HEK293 (cell line): ENCODE measurements around the gene TMCC2.
A peak's percentile ranks its signal among the peaks of the same experiment; 100 is the strongest.

Experiments
- CTCF ChIA-PET: fragments of 350-600 bp; formaldehyde crosslinking; extraction: SDS; loops from one replicate; lab custom pipeline; 2021; ENCODE audit warnings: antibody characterized with exemption; lab: Yijun Ruan, JAX
- POLR2A ChIA-PET: fragments of 300-600 bp; formaldehyde crosslinking; extraction: SDS; loops from one replicate; lab custom pipeline; 2020; ENCODE audit warnings: antibody characterized with exemption, inconsistent platforms; lab: Yijun Ruan, JAX
- H3K27ac ChIP-seq: fragments of 200-500 bp; sonication (Bioruptor generic); 2 replicates; pipeline ENCODE4 v1.5.1; 2014; ENCODE audit warnings: low read depth, low read length, control low read depth, inconsistent platforms; ENCODE audit errors: extremely low read depth
- H3K36me3 ChIP-seq, 2 experiments: fragments of 200-500 bp in 1 of 2; sonication (Bioruptor generic) in 1 of 2; 1 replicate in 1 of 2; 2 replicates in 1 of 2; pipeline ENCODE4 v1.5.1; 2014 to 2017; ENCODE audit warnings: inconsistent platforms in 2 of 2, low read length in 2 of 2; ENCODE audit not compliant: control insufficient read depth in 2 of 2, insufficient read depth in 1 of 2
- H3K4me1 ChIP-seq: fragments of 200-500 bp; sonication (Bioruptor generic); 2 replicates; pipeline ENCODE4 v1.5.1; 2014; ENCODE audit warnings: mild to moderate bottlenecking, low read length, inconsistent platforms; ENCODE audit not compliant: control insufficient read depth, insufficient read depth
- H3K4me3 ChIP-seq: 2 replicates; pipeline ENCODE4 v1.5.1; 2011; ENCODE audit warnings: low read depth, mild to moderate bottlenecking, control low read depth, low read length, moderate library complexity
- H3K9me3 ChIP-seq: fragments of 200-500 bp; sonication (Bioruptor generic); 2 replicates; pipeline ENCODE4 v1.5.1; 2014; ENCODE audit warnings: low read depth, low read length, inconsistent platforms; ENCODE audit not compliant: control insufficient read depth, insufficient read depth
- OVOL3 ChIP-seq: fragments of 450-650 bp; formaldehyde crosslinking; IDR thresholded peaks from 2 replicates; pipeline ENCODE4 v1.5.1; 2016; ENCODE audit warnings: missing biosample characterization, missing genetic modification characterization
- PATZ1 ChIP-seq: fragments of 450-650 bp; formaldehyde crosslinking; IDR thresholded peaks from 2 replicates; pipeline ENCODE4 v1.5.1; 2016; ENCODE audit warnings: missing biosample characterization, missing genetic modification characterization
- PRDM10 ChIP-seq: fragments of 450-650 bp; formaldehyde crosslinking; IDR thresholded peaks from 2 replicates; pipeline ENCODE4 v1.5.1; 2016; ENCODE audit warnings: missing biosample characterization, missing genetic modification characterization
- PRDM2 ChIP-seq: fragments of 450-650 bp; formaldehyde crosslinking; IDR thresholded peaks from 2 replicates; pipeline ENCODE4 v1.5.1; 2016; ENCODE audit warnings: missing biosample characterization, missing genetic modification characterization, borderline replicate concordance
- ZNF302 ChIP-seq: fragments of 450-650 bp; formaldehyde crosslinking; IDR thresholded peaks from 2 replicates; pipeline ENCODE4 v1.5.1; 2016; ENCODE audit warnings: missing biosample characterization, missing genetic modification characterization, low read depth
- ZNF394 ChIP-seq: fragments of 450-650 bp; formaldehyde crosslinking; IDR thresholded peaks from 2 replicates; pipeline ENCODE4 v1.5.1; 2016; ENCODE audit warnings: missing biosample characterization, missing genetic modification characterization, mild to moderate bottlenecking, moderate library complexity, borderline replicate concordance
- ZNF398 ChIP-seq: fragments of 450-650 bp; formaldehyde crosslinking; IDR thresholded peaks from 2 replicates; pipeline ENCODE4 v1.5.1; 2017; ENCODE audit warnings: missing biosample characterization, missing genetic modification characterization
- ZNF449 ChIP-seq: fragments of 450-650 bp; formaldehyde crosslinking; IDR thresholded peaks from 2 replicates; pipeline ENCODE4 v1.5.1; 2017; ENCODE audit warnings: missing biosample characterization, mild to moderate bottlenecking, missing genetic modification characterization, moderate library complexity
- ZNF544 ChIP-seq: fragments of 450-650 bp; formaldehyde crosslinking; IDR thresholded peaks from 2 replicates; pipeline ENCODE4 v1.5.0; 2017; ENCODE audit warnings: missing biosample characterization, missing genetic modification characterization

The TMCC2 gene

GRCh38 chr1:205260948-205261732 is 33.4 kb downstream of the TMCC2 start (continued):
- peak; percentile 51; the same call in 1 of the 2 replicates for TF ChIP-seq PATZ1 (tag by site-specific recombination)
- TF ChIP-seq ZNF302 (tag by site-specific recombination): no peak
- TF ChIP-seq, all 188 proteins: peak for 10

- no peaks in the 10 kb centered on the region for H3K36me3 ChIP-seq
- H3K4me3 ChIP-seq: no peak overlapping the region
- no peak overlapping the region for H3K27ac ChIP-seq
- peaks cover 5% of the 10 kb centered on the region; the same call in 1 of the 2 replicates for H3K4me1 ChIP-seq
- TF ChIP-seq ZNF544 (tag by site-specific recombination) (no peak), ZNF398 (0 out of 2 replicates have a peak, but pooled peaks have one; percentile 7), OVOL3 (tag by site-specific recombination) (no peak), PRDM2 (tag by site-specific recombination) (no peak)
- no peaks in the 10 kb centered on the region for H3K9me3 ChIP-seq
- ChIA-PET POLR2A (interaction anchor here (1.1 to 1.2 kb wide), 2 partner anchors 34 to 141 kb away, joined by 3 to 4 read pairs; partner anchors contain the start of genes RBBP5 and TMCC2), CTCF (interaction anchor here (0.5 to 14.6 kb wide), 11 partner anchors 10 to 440 kb away, joined by 3 to 253 read pairs (median 6); partner anchors contain the start of gene TMCC2)
Measured at GRCh38 chr1:205261946-205262691, 34.4 kb downstream of the TMCC2 start.

GRCh38 chr1:205262731-205263171 is 35.0 kb downstream of the TMCC2 start:
- no peak overlapping the region for H3K27ac ChIP-seq
- CTCF ChIA-PET: interaction anchor here (1.2 to 14.6 kb wide), 6 partner anchors 9 to 201 kb away, joined by 3 to 253 read pairs (median 8); partner anchors contain the start of gene TMCC2
- TF ChIP-seq ZNF394 (tag by site-specific recombination): no peak
- peak; percentile 81 for TF ChIP-seq ZNF449 (tag by site-specific recombination)
- peak; percentile 55 for TF ChIP-seq PRDM10 (tag by site-specific recombination)
- TF ChIP-seq, all 188 proteins: peak for 2
- H3K4me1 ChIP-seq: peaks cover 5% of the 10 kb centered on the region; the same call in 1 of the 2 replicates
- POLR2A ChIA-PET: no interaction called here
- H3K4me3 ChIP-seq: no peak overlapping the region
- H3K36me3 ChIP-seq: no peaks in the 10 kb centered on the region
- no peaks in the 10 kb centered on the region for H3K9me3 ChIP-seq
